ENCODE results near the gene SMAD2.

Gene SMAD2

DNA sequence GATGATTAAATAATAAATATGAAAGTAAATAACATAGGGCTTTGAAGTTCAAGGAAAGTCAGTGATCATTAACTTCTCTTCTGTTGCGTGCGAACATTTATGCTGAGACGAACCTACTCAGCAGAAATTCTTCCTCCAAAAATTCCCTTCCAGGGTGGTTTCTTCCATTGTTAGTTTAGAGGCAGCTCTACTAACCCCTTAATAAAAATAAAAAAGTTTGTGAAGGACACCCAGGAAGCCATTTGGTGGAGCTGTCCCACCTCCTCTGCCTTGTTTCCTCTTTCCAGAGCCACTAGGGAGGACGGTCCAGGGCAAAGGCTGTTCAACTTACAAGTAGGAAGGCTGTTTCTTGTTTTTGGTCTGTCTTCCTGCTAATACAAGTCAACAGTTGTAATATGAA is 2.1 kb upstream of the SMAD2 start:
- no peak for DNase-seq (ENCODE audit: extremely low spot score)
- ChIA-PET POLR2A (no interaction called here), CTCF (no interaction called here)
- TF ChIP-seq, protein P1, sequence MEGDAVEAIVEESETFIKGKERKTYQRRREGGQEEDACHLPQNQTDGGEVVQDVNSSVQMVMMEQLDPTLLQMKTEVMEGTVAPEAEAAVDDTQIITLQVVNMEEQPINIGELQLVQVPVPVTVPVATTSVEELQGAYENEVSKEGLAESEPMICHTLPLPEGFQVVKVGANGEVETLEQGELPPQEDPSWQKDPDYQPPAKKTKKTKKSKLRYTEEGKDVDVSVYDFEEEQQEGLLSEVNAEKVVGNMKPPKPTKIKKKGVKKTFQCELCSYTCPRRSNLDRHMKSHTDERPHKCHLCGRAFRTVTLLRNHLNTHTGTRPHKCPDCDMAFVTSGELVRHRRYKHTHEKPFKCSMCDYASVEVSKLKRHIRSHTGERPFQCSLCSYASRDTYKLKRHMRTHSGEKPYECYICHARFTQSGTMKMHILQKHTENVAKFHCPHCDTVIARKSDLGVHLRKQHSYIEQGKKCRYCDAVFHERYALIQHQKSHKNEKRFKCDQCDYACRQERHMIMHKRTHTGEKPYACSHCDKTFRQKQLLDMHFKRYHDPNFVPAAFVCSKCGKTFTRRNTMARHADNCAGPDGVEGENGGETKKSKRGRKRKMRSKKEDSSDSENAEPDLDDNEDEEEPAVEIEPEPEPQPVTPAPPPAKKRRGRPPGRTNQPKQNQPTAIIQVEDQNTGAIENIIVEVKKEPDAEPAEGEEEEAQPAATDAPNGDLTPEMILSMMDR (IDR thresholded peaks at IDR 0.05; ENCODE audit: control extremely low read depth, extremely low read depth, low read depth, missing control alignments) = peak; percentile 8

DNA sequence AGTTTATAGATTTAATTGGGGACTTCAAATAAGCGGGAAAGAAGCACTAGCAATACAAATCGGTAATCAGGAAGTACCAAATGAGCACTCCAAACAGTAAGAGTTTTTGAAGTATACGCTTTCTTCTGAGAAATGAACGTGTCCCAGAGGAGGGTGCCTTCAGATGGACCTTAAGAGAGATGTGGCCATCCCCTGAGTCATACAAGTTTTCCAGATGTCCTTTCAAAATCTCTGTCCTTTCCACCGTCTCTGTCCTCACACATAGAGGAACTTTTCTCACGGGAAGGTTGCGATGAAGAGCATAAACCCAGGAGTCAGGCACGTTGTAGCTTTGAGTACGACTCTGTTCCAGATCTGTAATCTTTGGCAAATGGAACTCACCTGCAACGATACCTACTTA is 1.7 kb upstream of the SMAD2 start:
- no peak for DNase-seq (ENCODE audit: extremely low spot score)
- TF ChIP-seq, protein P1 (IDR thresholded peaks at IDR 0.05; ENCODE audit: control extremely low read depth, extremely low read depth, low read depth, missing control alignments) = no peak
- ChIA-PET CTCF (no interaction called here), POLR2A (no interaction called here)

DNA sequence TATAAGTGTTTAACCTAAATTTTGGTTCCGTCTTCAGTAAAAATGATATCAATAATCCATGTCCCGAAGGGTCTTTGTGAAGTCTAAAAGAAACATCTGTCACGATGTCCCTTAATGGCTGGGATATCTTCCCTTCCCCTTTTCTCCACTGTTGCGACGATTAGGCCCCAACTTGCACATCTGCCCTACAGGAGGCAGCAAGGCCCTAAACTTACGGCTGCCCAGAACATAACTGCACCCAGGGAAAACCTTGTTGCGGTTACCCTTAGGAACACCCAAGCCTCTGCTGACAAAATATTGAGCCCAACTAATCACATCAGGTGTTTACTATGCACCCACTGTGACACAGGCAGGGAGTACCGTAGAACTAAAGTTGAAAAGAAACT is 1.3 kb upstream of the SMAD2 start:
- ChIA-PET CTCF (no interaction called here), POLR2A (no interaction called here)
- no peak for DNase-seq (ENCODE audit: extremely low spot score)
- TF ChIP-seq, protein P1 (IDR thresholded peaks at IDR 0.05; ENCODE audit: control extremely low read depth, extremely low read depth, low read depth, missing control alignments) = peak; percentile 37

DNA sequence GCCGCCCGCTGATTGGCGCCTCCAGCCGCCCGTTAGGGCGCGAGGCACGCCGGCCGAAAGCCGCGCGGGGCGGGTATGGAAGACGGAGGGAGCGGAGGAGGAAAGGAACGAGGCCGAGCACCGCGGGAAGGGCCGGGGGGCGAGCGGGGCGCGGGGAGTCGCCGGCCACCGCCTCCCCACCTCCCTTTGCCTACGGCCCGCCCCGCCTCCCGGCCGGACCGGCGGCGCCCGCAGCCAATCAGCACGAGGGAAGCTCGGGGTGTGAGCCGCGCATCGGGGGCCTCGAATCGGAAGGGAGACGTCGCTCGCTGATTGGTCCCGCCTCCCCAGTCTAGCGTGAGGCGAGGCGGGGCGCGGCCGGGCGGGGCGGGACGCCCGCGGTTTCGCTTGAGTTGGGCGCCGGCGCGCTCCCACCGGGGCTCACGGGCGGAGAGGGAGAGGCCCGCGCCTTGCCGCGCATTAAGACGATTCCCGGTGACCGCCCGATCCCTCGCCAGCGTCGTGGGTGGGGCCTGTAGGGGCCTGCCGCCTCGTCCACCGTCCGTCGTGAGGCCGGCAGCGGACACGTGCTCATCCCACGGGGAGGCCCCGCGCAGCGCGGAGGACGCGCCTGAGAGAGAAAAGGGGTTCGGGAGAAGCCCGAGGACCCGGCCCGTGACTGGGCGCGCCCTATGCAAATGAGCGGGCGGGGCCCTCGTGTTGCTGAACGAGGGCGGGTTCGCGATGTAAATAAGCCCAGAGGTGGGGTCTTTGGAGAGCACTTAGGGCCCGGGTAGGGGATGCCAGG is 665 bp upstream of the SMAD2 start:
- POLR2A ChIA-PET = interaction anchor here (0.6 kb wide), 2 partner anchors 155 to 780 kb away, joined by 3 to 5 read pairs; no protein-coding TSS in a partner anchor
- peak; percentile 95 for DNase-seq (ENCODE audit: extremely low spot score)
- TF ChIP-seq, protein P1 (IDR thresholded peaks at IDR 0.05; ENCODE audit: control extremely low read depth, extremely low read depth, low read depth, missing control alignments) = no peak

DNA sequence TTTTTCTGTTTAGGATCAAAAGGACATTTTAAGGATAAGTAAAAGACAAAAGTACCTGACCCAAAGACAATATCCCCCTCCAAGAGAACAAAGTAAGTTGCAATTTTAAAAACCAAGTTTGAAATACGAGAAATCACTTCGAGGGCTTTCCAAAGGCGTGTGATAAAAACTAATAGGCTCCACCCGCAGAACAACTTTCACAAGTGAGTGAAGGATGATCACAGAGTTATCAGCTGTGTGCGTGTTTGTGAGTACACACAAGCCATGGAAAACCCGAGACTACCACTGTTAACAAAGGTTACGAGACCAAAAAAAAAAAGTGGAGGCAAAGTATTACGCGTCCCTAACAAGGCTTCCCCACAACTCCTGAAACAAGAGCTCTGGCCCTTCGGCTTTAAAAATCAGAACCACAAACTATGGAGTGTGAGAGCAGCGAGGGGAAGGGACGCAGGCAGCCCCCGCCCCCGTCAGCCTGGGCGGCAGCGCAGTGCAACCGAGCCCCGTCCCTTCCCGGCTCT is 719 bp downstream of the SMAD2 start:
- ChIA-PET CTCF (interaction anchor here (0.6 to 1.0 kb wide), 2 partner anchors 10 to 19 kb away, joined by 3 read pairs; no protein-coding TSS in a partner anchor), POLR2A (interaction anchor here (0.5 kb wide), 1 partner anchor 51 kb away, joined by 3 read pairs; no protein-coding TSS in a partner anchor)
- DNase-seq (ENCODE audit: extremely low spot score) = no peak
- TF ChIP-seq, protein P1 (IDR thresholded peaks at IDR 0.05; ENCODE audit: control extremely low read depth, extremely low read depth, low read depth, missing control alignments) = no peak

More for the DNA sequence above, 665 bp upstream of the SMAD2 start:
- CTCF ChIA-PET = no interaction called here

DNA sequence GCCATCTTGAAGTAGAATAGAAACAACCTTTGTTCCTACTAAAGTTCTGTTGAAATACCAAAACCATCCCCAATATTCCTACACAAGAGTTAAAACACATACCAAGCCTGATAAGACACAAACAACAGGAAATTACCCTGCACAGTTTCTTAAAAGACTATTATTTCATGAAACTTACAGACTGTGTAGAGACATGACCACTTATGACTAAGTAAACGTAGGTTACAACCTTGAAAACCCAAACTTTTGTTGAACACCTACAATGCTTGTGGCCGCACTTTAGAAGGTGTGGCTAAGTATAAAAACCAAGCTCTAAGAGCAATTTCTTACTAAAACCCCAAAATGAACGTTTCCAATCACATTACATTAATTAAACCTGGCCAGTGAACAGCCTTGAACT is 2.0 kb downstream of the SMAD2 start:
- CTCF ChIA-PET = no interaction called here

More for the DNA sequence above, 2.0 kb downstream of the SMAD2 start:
- TF ChIP-seq, protein P1 (IDR thresholded peaks at IDR 0.05; ENCODE audit: control extremely low read depth, extremely low read depth, low read depth, missing control alignments) = no peak
- POLR2A ChIA-PET = no interaction called here
- DNase-seq (ENCODE audit: extremely low spot score) = no peak

All from GM10248 (cell line).